GM19193 (cell line): ENCODE data around the gene NDEL1.

Experiments
- POLR2A ChIP-seq: IDR thresholded peaks from 4 replicates; pipeline ENCODE4 v1.6.1; 2011; ENCODE audit not compliant: insufficient read depth, insufficient read length; ENCODE audit errors: extremely low read depth

Gene NDEL1

GRCh38 chr17:8466456-8466855, 30.8 kb downstream of the NDEL1 start:
- TF ChIP-seq POLR2A = no peak

- no peak for TF ChIP-seq POLR2A
Observed at GRCh38 chr17:8466873-8467272, 31.2 kb downstream of the NDEL1 start.

- no peak for TF ChIP-seq POLR2A
Observed at GRCh38 chr17:8467527-8467926, 31.8 kb downstream of the NDEL1 start.

GRCh38 chr17:8468127-8468526, 32.4 kb downstream of the NDEL1 start:
- TF ChIP-seq POLR2A = no peak

GRCh38 chr17:8468980-8469379, 33.3 kb downstream of the NDEL1 start:
- no peak for TF ChIP-seq POLR2A

GRCh38 chr17:8469964-8470363, 34.3 kb downstream of the NDEL1 start:
- TF ChIP-seq POLR2A = no peak

- no peak for TF ChIP-seq POLR2A
Observed at GRCh38 chr17:8470447-8471047, 34.9 kb downstream of the NDEL1 start.

- no peak for TF ChIP-seq POLR2A
Observed at GRCh38 chr17:8472663-8473062, 37.0 kb downstream of the NDEL1 start.

GRCh38 chr17:8473451-8474192, 37.9 kb downstream of the NDEL1 start:
- no peak for TF ChIP-seq POLR2A

GRCh38 chr17:8474826-8475225, 39.1 kb downstream of the NDEL1 start:
- TF ChIP-seq POLR2A = no peak

GRCh38 chr17:8475227-8475626, 39.5 kb downstream of the NDEL1 start:
- TF ChIP-seq POLR2A = no peak

GRCh38 chr17:8475781-8476180, 40.1 kb downstream of the NDEL1 start:
- TF ChIP-seq POLR2A = no peak

- no peak for TF ChIP-seq POLR2A
Observed at GRCh38 chr17:8476741-8477140, 41.1 kb downstream of the NDEL1 start.

GRCh38 chr17:8477171-8477570, 41.5 kb downstream of the NDEL1 start:
- no peak for TF ChIP-seq POLR2A

- TF ChIP-seq POLR2A = no peak
Observed at GRCh38 chr17:8477715-8478441, 42.2 kb downstream of the NDEL1 start.
